Measurements from ENCODE around the gene AP3M1. TPM values are rescaled to one million over a fixed set of nuclear protein-coding genes. Genes with fewer than 3 reads are reported as not detected.

Gene AP3M1
- total RNA-seq, 1 donor from 2014 or later = 58.3 TPM

DNA sequence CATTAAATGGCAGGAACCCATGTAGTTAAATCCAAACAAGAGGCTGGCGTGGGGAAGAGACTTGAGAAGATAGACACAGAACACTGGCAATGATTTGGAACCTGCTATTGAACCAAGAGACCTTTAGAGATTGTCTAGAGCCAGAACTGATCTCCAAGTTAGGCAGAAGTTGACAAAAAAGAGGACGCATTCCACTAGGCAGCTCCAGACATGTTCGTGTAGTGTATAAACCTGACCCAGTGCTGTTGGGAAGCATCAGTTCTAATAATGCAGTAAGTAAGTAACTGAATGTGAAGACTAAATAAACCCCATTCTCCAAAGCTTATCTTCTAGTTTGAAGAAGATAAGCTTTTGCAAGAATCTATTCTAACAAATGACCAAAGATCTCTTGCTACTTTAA, 50.8 kb downstream of the AP3M1 start:
- Histone ChIP-seq H3F3A (ENCODE audit: low read depth) (no peaks in the 10 kb centered on the region), H3K9ac (no peak overlapping the region), H3K9me3 (ENCODE audit: low read depth) (no peaks in the 10 kb centered on the region), H2AFZ (replicated peaks) (no peak overlapping the region), H4K20me1 (ENCODE audit: low read depth) (no peaks in the 10 kb centered on the region), H3K79me2 (ENCODE audit: low read depth) (no peaks in the 10 kb centered on the region), H3K4me1 (no peaks in the 10 kb centered on the region), H3K27me3 (no peaks in the 10 kb centered on the region), H3K4me3 (no peak overlapping the region), H3K27ac (no peak overlapping the region), H3K4me2 (no peak overlapping the region), H3K36me3 (peaks cover 11% of the 10 kb centered on the region)
- no peak for DNase-seq (ENCODE audit: low spot score)
- Mint-ChIP-seq H3K36me3 (peaks cover 39% of the 10 kb centered on the region), H3K9me3 (no peaks in the 10 kb centered on the region), H3K4me3 (no peak overlapping the region), H3K27ac (no peak overlapping the region), H3K4me1 (no peaks in the 10 kb centered on the region), H3K27me3 (ENCODE audit: insufficient read depth, low read depth) (no peaks in the 10 kb centered on the region)
- TF ChIP-seq EZH2phosphoT487 (IDR thresholded peaks at IDR 0.05) (no peak), CTCF (IDR thresholded peaks at IDR 0.05) (no peak), EZH2 (IDR thresholded peaks at IDR 0.05) (no peak)

DNA sequence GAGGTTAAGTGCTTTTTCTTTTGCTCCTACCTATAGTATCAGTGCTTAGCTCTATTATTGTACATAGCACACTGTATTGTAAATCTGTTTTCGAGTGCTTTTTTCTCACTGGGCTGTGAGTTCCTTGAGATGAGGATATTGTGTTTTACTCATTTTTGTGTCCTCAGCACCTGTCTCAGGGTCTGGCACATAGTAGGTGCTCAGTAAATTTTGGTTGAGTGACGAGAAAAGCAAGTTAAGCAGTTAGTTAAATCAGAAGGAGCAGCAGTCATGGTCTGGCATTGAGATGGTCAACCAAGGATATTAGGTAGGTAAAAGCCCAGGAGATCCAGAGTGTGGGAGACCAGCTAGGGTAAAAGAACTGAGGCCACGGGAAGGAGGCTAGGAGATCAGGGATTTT, 51.2 kb downstream of the AP3M1 start:
- H3K4me3 Mint-ChIP-seq = no peak overlapping the region

GRCh38 chr10:74097776-74098175, 52.9 kb downstream of the AP3M1 start:
- Histone ChIP-seq H3K79me2 (ENCODE audit: low read depth) (no peaks in the 10 kb centered on the region), H3K9ac (no peak overlapping the region), H3K4me3 (no peak overlapping the region), H3F3A (ENCODE audit: low read depth) (no peaks in the 10 kb centered on the region), H3K27me3 (no peaks in the 10 kb centered on the region), H3K4me2 (no peak overlapping the region), H2AFZ (replicated peaks) (no peak overlapping the region), H3K4me1 (no peaks in the 10 kb centered on the region), H3K9me3 (ENCODE audit: low read depth) (no peaks in the 10 kb centered on the region), H3K36me3 (peaks cover 12% of the 10 kb centered on the region), H3K27ac (no peak overlapping the region), H4K20me1 (ENCODE audit: low read depth) (no peaks in the 10 kb centered on the region)
- no peak for DNase-seq (ENCODE audit: low spot score)
- Mint-ChIP-seq H3K9me3 (no peaks in the 10 kb centered on the region), H3K27me3 (ENCODE audit: insufficient read depth, low read depth) (peaks cover 2% of the 10 kb centered on the region), H3K4me1 (no peaks in the 10 kb centered on the region), H3K36me3 (peaks cover 32% of the 10 kb centered on the region), H3K27ac (no peak overlapping the region), H3K4me3 (no peak overlapping the region)
- no peak for TF ChIP-seq CTCF (IDR thresholded peaks at IDR 0.05)
- TF ChIP-seq EZH2phosphoT487 (IDR thresholded peaks at IDR 0.05) = no peak
- TF ChIP-seq EZH2 (IDR thresholded peaks at IDR 0.05) = no peak

More for the DNA sequence above, 51.2 kb downstream of the AP3M1 start:
- no peak overlapping the region for H3K27ac ChIP-seq
- no peak overlapping the region for H3K4me3 ChIP-seq
- H3K4me1 ChIP-seq = no peaks in the 10 kb centered on the region
- H3F3A ChIP-seq (ENCODE audit: low read depth) = no peaks in the 10 kb centered on the region
- no peaks in the 10 kb centered on the region for H3K79me2 ChIP-seq (ENCODE audit: low read depth)
- no peak overlapping the region for H2AFZ ChIP-seq (replicated peaks)
- no peaks in the 10 kb centered on the region for H3K9me3 ChIP-seq (ENCODE audit: low read depth)
- H3K4me1 Mint-ChIP-seq = no peaks in the 10 kb centered on the region
- peaks cover 11% of the 10 kb centered on the region for H3K36me3 ChIP-seq
- no peaks in the 10 kb centered on the region for H3K9me3 Mint-ChIP-seq
- no peaks in the 10 kb centered on the region for H4K20me1 ChIP-seq (ENCODE audit: low read depth)
- H3K36me3 Mint-ChIP-seq = peaks cover 35% of the 10 kb centered on the region
- no peak for DNase-seq (ENCODE audit: low spot score)
- H3K27me3 ChIP-seq = no peaks in the 10 kb centered on the region
- no peaks in the 10 kb centered on the region for H3K27me3 Mint-ChIP-seq (ENCODE audit: insufficient read depth, low read depth)
- TF ChIP-seq EZH2phosphoT487 (IDR thresholded peaks at IDR 0.05) (no peak), CTCF (IDR thresholded peaks at IDR 0.05) (no peak), EZH2 (IDR thresholded peaks at IDR 0.05) (no peak)
- no peak overlapping the region for H3K27ac Mint-ChIP-seq
- no peak overlapping the region for H3K4me2 ChIP-seq
- H3K9ac ChIP-seq = no peak overlapping the region

All from neural progenitor cell (in vitro differentiated cells).